NCI-H446 (cell line): ENCODE results near the gene CIAO1.
"Not testable (repeated sequence)": the region's sequence is repeated elsewhere in the genome, so short reads cannot be mapped to it uniquely, and the experiment has no call there.

Source experiments
- DNase-seq, 2 experiments: peaks; one replicate each; lab custom pipeline; 2025; lab: John Stamatoyannopoulos, UW

CIAO1 gene

DNA sequence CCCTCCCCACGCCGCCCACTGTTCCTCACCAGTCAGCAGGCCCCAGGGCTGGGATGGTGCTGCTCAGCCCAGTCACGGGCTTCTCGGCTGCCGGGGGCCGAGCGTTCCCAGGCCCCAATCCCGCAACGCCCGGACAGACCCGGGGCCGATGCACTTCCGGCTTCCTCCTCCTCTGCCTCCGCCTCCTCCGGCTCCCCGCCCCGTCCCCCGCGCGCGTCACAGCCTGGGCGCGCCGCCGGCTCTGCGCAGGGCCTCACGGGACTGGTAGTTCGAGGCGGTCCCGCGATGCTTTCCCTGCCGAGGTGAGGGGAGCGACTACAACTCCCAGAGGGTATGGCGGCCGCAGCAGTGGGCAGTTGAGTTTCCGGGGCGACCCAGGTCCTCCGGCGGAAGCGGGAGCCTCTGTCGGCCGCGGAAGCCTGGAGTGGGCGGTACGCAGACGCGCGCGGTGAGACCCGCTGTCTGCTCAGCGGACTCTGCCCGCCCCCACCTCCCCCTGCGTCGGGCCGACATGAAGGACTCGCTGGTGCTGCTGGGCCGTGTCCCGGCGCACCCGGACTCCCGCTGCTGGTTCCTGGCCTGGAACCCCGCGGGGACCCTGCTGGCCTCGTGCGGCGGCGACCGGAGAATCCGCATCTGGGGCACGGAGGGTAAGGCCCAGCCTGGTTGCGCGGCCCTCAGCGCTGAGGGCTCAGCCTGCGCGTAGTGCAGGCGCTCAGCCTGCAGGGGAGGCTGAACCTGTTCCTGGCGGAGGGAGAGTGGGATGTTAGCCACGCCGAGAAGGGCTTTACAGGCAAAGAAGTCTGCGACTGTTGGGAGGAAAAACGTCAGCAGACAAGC lies at the start of gene CIAO1, which contains the start of gene TMEM127:
TSS of gene CIAO1 (plus strand) at position 386 of the 840 bp plus-strand sequence. CDS start at position 512, 126 bp downstream.
TSS of gene TMEM127 (minus strand) at position 158 of the 840 bp plus-strand sequence. CDS start 616 bp downstream, outside the sequence.
- peak; percentile 93 to 97 for DNase-seq

- no peak for DNase-seq
Observed at GRCh38 chr2:96218508-96219131, 47.4 kb upstream of the CIAO1 start.

DNA sequence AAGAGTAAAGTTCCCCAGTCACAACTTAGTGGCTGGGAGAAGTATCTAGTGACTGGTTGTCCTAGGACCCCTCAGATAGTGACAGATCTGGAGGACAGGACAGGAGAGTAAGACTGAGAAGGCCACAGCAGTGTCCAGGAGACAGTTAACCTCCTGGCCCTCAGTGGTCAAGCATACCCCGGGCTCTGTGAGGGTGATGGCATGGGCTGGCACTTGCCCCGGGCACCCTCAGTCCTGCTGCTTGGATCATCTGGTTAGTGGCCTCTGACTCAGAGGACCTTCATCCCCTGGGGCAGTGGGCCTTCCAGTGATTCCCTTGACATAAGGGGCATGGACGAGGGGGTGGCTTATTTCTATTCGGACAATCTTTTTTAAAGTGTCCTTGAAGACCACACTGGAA lies 46.1 kb upstream of the CIAO1 start:
- not testable (repeated sequence) for DNase-seq

GRCh38 chr2:96221106-96221505 lies 44.9 kb upstream of the CIAO1 start:
- DNase-seq = not testable (repeated sequence)

GRCh38 chr2:96225016-96225533 lies 41.0 kb upstream of the CIAO1 start:
- DNase-seq = no peak

DNA sequence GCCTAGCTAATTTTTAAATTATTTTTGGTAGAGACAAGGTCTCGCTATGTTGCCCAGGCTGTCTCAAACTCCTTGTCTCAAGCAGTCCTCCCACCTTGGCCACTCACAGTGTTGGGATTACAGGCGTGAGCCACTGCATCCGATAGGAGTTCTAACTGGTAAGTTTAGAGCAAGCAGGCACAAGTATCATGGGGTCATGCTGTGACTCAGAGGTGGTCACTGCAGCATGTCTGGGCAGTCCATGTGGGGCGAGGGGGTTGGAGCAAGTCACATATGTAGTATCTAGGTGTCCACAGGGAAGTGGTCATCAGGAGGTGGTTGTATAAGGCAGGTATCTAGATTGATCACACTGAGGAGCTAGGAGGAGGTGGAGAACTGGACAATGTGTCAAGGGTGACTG lies 34.7 kb upstream of the CIAO1 start:
- DNase-seq = no peak

DNA sequence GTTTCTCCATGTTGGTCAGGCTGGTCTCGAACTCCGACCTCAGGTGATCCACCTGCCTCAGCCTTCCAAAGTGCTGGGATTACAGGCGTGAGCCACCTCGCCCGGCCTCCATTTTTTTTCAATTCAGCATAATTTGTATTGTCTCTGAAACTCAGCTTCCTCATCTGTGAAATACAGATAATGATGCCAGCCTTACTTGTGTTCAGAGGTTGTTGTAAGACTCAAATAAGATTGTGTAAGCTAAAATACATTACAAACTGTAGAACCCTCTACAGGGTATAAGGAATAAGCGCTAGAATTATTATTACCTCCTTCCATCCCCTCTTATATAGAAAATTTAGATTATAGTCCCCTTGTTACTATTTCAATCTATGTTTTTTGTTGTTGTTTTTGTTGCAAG lies 32.6 kb upstream of the CIAO1 start:
- no peak for DNase-seq

GRCh38 chr2:96233880-96234316 lies 32.1 kb upstream of the CIAO1 start:
- DNase-seq = no peak

- no peak for DNase-seq
Observed at GRCh38 chr2:96236882-96237281, 29.1 kb upstream of the CIAO1 start.

DNA sequence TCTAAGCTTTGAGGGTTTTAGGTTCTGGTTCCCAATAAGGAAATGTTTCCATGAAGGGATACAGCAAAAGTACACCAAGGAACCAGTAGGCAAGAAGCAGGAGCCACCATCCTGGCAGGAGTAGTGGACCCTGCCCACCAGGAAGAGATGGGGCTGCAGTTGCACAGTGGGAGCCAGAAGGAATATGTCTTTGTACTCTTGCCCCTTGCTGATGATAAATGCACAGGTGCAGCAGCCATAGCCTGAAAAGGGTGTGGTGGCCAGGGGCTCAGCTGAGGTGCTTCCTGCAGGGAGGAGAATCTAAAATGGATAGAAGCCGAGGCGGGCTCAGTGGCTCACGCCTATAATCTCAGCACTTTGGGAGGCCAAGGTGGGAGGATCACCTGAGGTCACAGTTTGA lies 27.8 kb upstream of the CIAO1 start:
- DNase-seq = no peak

DNA sequence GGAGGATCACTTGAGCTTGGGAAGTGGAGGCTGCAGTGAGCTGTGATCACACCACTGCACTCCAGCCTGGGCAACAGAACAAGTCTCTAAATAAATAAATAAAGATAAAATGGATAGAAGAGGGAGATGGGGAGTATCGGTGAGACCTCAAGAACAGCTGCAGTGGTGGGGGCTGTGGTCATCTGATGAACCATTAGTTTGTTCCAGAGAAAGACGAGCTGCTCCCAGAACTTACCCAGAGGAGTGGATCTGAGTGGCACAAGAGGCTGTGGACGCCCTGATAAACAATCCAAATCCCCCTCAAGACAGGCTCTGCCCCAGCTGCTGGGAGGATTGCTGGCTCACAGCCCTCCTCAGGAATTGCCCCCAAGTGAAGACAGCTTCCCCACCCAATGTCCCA lies 26.9 kb upstream of the CIAO1 start:
- no peak for DNase-seq

DNA sequence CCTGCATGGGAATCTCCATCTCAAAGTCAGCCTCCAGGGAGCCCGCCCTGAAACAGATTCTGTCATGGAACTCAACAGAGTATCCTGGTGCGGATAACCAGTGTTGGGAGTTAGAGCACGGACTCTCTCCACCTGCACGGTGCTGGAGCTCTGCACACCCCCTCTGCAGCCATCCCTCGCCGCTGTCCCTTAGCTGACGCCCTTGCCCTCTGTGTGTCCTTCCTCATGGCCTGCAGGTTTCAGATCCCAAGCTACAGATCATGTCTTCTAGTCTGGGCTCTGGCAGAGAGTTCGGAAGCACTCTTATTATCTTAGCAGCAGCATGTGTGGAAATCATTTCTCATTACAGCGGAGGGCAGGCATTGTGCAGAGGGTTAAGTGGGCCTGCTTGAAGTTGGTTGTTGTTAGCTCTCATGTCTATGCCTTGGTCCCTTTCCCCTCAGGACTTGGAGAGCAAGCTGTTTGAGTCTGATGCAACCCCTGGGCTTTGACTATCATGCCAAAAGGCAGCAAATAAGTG lies 26.2 kb upstream of the CIAO1 start:
- DNase-seq = no peak

- peak; percentile 5 to 50 for DNase-seq
Observed at GRCh38 chr2:96240341-96241038, 25.5 kb upstream of the CIAO1 start.

DNA sequence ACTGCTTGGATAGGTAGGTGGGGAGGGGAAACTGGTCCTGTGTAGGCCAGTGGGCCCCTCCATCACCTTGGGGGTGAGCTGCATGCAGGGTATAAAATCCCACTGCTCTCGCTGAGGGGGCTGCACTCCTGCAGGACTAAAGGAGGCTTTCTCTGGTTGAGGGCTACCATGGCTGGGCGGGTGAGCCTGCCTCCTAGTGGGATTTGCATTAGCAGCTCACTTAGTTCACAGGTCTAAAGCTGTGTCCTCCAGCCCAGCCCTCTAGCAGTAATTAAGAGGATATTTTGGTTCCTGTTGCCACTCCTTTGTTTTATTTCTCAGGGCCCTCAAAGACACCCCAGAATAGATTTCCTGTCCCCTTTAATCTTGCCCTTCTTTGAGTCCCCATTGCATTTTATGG lies 24.8 kb upstream of the CIAO1 start:
- no peak for DNase-seq

DNA sequence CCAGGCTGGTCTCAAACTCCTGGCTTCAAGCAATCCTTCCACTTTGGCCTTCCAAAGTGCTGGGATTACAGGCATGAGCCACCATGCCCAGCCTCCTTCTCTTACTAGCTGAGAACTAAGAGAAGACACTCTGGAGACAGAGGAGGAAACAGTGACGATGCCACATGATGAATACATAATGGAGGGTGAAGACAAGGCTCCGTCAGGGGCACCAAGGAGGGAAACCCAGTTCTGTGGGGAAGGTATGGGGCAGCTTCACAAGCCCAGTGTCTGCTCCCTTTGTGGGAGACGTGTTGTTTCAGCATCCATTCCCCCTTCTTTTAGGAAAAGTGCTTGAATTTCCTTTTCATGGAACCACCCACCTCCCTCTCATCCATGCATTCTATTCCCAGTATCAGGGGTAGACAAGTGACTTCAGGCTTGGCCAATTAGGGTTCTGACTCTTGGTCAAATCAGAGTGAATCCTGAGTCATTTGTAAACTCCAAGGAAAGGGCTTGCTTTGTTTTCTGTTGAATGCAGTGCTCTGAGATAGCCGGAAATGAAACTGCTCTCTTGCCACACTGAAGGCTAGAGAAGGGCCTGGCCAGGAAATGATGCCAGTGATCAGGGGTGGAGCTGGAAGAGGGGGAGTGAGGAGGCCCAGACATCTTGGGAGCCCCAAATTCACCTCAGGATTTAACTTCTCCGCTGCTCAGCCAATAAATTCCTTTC lies 24.0 kb upstream of the CIAO1 start:
- DNase-seq = no peak

- no peak for DNase-seq
Observed at GRCh38 chr2:96243843-96244242, 22.2 kb upstream of the CIAO1 start.

DNA sequence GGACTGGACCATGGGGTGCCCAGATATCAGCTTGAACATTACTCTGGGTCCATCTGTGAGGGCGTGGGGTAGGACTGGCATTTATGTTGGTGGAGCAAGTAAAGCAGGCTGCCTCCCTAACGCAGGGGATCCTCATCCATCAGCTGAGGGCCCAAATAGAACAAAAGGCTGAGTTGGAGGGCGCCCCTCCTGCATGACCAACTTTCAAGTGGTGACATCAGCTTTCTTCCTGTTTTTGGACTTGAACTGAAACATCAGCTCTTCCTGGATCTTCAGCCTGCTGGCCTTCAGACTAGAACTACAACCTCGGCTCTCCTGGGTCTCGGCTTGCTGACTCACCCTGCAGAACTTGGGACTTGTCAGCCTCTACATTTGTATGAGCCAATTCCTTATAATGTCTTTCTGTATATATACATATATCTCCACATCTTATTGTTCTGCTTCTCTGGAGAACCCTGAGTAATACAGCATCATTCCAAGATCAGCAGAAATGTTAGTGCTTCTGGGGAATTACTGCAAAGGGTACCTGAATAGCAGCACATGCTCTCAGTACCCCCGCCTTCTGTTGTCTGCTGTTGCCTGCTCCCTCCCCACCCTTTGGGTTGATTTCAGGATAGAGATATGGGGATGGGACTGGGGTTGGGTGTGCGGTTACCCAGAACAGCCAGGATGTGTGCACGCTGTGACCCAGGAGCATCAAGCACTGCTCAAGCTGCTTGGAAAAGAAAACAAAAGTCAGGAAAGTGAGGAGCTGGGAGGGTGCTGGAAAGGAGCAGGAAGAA lies 20.2 kb upstream of the CIAO1 start:
- DNase-seq = no peak

DNA sequence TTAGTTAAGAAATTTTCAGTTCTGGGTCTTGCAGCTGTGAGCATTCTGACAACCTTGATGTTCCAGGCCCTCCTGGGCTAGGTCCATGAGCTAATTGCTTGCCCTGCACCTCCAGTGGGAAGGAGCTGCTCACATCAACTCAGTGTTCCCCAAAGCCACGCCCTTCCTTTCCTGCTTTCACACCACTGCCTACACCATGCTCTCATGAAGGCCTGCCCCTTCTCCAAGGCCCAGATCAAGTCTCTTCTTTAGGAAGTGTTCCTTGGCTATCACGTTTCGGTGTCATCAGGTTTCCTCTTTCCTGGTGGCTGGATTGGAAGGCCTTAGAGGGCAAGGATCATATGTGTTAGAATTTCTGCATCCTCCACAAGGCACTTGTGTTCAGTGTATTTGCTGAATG lies 19.0 kb upstream of the CIAO1 start:
- no peak for DNase-seq

DNA sequence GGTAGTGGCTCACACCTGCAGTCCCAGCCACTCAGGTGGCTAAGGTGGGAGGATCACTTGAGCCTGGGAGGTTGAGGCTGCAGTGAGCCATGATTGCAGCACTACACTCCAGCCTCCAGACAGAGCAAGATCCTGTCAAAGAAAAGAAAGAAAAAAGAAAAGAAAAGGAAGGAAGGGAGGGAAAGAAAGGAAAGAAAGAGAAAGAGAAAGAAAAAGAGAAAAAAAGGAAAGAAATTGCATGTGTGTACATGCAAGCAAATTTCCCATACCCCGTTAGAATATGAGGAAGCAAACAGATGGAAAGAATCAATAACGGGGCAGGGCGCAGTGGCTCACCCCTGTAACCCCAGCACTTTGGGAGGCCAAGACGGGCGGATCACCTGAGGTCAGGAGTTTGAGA lies 18.1 kb upstream of the CIAO1 start:
- DNase-seq = no peak

- no peak for DNase-seq
Observed at GRCh38 chr2:96248624-96249023, 17.4 kb upstream of the CIAO1 start.

GRCh38 chr2:96249654-96250053 lies 16.4 kb upstream of the CIAO1 start:
- DNase-seq = peak in 1 of 2 experiments; percentile 8
